Effector CD8-positive, alpha-beta T cell (primary cell): ENCODE measurements around the gene TEX261.

Experiments
- DNase-seq: peaks from one replicate; lab custom pipeline; 2025; lab: John Stamatoyannopoulos, UW

Gene TEX261

DNA sequence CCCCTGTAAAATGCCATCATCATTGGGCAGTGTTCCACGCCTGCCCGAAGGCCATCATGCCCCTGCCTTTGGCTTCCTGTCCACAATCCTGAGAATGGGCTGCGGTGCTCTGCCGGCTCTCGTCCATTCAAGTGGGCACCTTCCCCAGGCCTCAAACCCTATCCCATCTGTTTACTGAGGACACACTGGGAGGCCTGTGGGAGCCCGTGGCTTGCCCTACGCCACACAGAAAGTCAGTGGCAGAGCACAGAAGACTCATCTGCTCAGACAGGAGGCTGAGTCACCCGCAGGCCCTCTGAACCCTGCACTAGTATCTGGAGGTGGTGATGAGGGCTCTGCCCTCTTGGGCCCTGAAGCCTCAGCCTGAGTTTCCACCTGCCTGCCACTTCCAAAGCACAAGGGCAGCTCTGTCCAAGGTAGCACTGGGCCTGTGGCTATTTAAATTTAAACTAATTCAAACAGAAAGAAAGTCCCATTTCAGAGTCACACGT lies 35.4 kb downstream of the TEX261 start:
- no peak for DNase-seq

GRCh38 chr2:70958759-70959158 lies 35.9 kb downstream of the TEX261 start:
- DNase-seq = no peak

- DNase-seq = no peak
Observed at GRCh38 chr2:70957798-70958197, 36.9 kb downstream of the TEX261 start.

DNA sequence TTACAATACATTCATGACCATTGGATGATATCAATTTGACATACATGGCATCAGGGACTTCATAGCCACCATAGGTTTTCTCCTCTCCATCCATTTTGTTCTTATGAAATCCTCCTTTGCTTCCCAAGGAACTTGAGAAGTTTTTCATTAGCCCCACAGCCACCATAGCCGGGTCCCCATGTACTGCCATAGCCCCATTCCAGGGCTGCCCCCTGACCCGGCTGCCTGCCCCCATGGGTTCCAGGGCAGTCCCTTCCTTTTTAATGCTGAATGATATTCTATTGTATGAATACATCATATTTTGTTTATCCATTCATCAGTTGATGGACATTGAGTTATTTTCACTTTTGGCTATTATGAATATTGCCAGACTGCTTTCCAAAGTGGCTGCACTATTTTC lies 38.5 kb downstream of the TEX261 start:
- DNase-seq = no peak

- DNase-seq = no peak
Observed at GRCh38 chr2:70954886-70955285, 39.8 kb downstream of the TEX261 start.

DNA sequence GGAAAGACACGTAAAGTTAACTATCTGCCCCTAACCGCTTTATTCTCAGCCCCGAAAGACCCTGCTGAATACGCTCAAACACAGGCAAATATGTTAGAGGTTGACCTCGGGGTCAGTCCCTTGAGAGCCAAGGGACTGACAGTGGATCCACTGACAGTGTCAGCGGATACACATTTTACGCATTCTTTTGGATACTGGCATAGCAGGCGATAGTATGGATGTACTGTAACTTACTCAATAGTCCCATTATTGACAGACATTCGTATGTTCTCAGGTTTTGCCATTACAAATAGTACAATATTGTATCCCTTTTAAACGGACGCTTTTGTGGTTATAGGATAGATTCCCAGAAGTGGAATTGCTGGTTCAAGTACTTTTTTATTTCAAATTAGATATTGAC lies 45.6 kb downstream of the TEX261 start:
- DNase-seq = no peak

GRCh38 chr2:70948337-70949003 lies 46.2 kb downstream of the TEX261 start:
- DNase-seq = peak; percentile 68

GRCh38 chr2:70947556-70948184 lies 47.0 kb downstream of the TEX261 start:
- no peak for DNase-seq

DNA sequence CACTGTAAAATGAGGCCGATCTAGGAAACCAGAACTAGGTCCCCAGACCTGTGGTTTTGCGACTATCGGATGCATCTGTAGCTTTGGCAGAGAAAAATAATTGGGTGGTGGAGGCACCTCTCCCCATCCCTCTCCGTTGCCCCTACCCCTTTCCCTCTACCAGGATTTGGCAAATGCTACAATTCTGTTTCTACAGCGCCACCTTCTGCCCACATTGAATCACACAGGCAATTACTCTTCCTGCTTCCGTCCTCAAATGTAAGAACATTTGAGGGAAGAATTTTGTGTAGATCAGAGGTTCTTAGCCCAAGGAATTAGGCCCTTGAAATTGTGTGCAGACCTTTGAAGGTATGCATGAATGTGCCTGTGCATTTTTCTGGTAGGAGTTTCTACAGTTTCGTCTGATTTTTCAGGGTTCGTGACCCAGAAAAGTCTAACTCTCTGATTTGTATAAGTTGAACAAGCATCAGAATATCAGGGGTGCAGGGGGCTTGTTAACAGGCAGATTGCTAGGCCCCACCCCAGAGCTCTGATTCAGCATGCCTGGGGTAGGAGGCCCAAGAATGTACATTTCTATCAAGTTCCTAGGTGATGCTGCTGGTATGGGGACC lies 47.7 kb downstream of the TEX261 start:
- peak; percentile 21 for DNase-seq

GRCh38 chr2:70944111-70944690 lies 50.5 kb downstream of the TEX261 start:
- DNase-seq = no peak

- no peak for DNase-seq
Observed at GRCh38 chr2:70943205-70943871, 51.3 kb downstream of the TEX261 start.

GRCh38 chr2:70942396-70943204 lies 52.1 kb downstream of the TEX261 start:
- no peak for DNase-seq

DNA sequence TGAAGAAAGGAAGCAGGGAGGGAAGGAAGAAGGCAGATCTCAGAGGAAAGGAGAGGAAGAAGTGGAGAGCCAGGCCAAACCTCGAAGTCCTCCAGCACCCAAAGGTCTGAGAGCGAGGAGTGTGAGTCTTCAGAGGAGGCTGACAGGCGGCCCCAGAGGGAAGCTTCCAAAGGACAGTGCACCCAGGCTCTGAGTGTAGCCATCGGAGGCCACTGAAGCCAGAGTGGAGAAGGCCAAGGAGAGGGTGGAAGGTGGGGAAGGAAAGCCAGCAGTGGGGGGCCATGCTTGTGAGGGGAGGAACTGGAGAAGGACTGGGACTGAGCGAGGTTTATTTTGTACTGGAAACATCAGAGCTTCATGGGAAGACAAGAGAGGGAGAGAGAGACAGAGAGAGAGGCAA lies 53.0 kb downstream of the TEX261 start:
- DNase-seq = no peak

- no peak for DNase-seq
Observed at GRCh38 chr2:70941186-70941585, 53.5 kb downstream of the TEX261 start.

DNA sequence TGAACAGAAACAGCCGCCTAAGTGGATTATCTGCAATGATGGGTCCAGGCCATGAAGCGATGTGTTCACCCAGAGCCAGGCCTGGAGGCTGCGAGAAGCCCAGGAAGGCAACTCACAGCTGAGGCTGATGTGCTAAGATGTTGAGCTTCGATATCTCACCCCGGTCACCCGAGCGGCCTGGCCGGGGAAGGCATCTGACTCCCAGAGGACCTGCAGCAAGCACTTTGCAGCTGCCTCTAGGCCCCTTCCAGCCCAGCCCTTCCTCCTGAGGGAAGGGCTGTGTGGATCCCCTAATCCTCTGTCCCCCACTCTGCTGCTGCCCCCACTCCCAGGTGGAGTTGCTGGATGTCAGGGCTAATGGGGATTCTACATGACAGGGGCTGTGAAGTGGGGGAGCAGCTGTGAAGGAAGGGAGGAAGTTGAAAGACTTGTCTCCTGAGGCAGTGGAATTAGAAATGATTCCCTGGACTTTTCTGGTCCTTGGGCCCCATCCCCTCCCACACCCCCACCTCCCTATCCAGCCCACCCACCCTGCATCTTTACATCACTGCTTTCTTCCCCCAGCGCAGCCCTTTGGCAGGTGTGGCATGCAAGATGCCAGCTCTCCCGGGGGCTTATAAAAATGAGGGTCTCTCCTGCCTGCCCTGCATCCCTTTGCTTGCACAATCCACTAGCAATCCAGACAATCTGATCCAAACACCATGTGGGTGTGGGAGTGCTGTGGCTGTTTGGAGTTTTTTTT lies 54.7 kb downstream of the TEX261 start:
- DNase-seq = no peak

DNA sequence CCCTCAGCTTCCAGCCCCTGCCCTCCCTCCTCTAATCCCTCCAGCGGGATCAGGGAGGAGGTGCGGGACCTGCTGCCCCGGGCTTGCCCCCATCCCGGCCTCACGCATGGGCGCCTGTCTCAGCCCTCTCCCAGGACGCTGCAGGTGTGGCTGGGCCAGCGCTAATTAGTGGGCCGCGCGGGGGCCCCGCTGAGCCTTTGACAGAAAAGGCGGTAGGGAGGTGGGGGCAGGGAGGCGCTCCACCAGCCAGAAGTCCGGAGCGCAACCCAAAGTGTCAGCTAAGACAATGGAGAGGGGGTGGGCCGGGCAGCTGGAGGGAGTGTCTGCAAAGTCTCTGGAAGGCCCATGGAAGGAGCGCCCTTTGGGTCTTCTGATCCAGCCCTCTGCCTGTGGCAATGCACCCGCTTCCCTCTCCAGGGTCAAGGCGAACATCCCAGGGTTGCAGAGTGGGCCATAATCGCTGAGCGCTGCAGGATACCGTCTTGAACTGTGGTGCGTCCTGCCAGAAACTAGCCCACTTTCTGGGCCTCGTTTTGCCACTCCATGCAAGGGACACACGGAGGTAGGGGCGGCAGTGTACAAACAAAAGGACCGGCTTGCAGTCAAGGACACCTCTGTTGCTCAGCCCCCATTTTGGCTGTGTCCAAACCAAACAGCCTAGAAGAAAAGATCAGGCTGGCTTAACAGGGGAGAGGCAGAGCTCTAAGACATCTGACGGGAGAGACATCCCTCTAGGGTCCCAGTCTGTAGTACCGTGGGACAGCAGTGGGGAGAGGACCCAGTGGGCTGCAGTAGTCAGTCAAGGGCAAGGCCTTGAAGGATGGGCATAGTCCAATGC lies 55.5 kb downstream of the TEX261 start:
- DNase-seq = no peak

- DNase-seq = no peak
Observed at GRCh38 chr2:70938586-70938950, 56.1 kb downstream of the TEX261 start.

DNA sequence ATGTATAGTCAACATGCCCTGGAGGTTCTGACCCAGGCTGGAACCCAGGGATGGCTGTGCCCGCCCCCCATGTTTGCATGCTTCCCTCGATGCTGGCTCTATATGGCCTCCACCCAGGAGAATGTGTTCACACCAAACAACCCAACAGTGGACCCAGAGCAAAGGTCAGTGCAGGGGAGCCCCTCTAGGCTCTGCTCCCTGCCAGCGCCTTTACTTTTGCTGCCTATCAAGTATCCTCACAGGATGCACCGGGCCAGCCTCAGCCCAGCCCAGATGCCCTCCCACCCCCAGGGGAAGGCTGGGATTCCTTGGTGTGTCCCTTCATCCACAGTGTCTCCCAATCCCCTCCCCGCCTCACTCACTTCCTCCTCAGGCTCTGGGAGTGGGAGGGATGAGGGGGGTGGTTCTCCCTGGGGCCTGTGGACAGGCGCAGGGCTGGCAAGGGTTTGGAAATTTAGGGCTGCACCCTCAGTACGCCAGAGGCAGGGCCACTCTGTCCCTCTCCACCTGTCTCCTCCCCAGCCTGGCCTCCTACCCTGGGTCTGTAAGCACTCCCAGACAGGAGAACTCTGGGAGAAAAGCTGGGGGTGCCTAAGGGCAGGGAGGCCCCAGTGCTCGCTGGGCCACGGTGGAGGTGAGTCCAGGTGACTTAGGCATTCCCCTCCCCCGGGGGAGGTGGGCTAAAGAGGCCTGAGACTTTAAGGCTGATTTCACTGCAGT lies 56.6 kb downstream of the TEX261 start:
- DNase-seq = no peak
